GM12875 (cell line): ENCODE results near the gene ABCC1.

Experiments used
- H3K4me3 ChIP-seq: one replicate; pipeline ENCODE4 v1.5.1; 2011; ENCODE audit warnings: low read depth, low read length, control low read depth
- TF ChIP-seq, protein P1 (sequence below): IDR thresholded peaks from 2 replicates; pipeline ENCODE4 v1.5.1; 2011; ENCODE audit warnings: low read depth, mild to moderate bottlenecking, control low read depth, inconsistent platforms, low read length, moderate library complexity, borderline replicate concordance; ENCODE audit not compliant: insufficient read depth

The ABCC1 gene

DNA sequence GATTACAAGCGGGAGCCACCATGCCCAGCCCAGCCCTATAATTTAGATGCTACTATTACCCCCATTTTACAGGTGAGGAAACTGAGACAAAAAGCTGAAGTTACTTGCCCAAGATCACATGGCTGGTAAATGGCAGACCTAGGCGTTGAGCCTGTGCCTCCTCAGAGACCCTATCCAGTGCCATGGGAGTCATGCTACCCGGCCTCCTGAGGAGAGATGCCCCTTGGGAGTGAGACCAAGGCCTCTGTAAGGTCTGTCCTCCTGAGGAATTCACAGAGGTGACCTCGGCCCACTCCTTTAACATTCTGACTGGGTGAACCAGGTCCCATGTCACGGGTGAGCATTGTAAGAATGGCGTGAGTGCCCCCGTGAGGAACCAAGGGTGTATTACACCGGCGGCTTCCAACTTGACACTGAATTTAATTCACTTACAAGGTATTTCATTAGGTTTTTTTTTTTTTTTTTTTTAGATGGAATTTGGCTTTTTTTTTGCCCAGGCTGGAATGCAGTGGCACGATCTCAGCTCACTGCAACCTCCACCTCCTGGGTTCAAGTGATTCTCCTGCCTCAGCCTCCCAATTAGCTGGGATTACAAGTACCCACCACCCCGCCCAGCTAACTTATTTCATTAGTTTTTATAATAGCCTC is 178.2 kb downstream of the ABCC1 start:
- TF ChIP-seq, protein P1, sequence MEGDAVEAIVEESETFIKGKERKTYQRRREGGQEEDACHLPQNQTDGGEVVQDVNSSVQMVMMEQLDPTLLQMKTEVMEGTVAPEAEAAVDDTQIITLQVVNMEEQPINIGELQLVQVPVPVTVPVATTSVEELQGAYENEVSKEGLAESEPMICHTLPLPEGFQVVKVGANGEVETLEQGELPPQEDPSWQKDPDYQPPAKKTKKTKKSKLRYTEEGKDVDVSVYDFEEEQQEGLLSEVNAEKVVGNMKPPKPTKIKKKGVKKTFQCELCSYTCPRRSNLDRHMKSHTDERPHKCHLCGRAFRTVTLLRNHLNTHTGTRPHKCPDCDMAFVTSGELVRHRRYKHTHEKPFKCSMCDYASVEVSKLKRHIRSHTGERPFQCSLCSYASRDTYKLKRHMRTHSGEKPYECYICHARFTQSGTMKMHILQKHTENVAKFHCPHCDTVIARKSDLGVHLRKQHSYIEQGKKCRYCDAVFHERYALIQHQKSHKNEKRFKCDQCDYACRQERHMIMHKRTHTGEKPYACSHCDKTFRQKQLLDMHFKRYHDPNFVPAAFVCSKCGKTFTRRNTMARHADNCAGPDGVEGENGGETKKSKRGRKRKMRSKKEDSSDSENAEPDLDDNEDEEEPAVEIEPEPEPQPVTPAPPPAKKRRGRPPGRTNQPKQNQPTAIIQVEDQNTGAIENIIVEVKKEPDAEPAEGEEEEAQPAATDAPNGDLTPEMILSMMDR: peak; percentile 70
- H3K4me3 ChIP-seq: no peak overlapping the region

DNA sequence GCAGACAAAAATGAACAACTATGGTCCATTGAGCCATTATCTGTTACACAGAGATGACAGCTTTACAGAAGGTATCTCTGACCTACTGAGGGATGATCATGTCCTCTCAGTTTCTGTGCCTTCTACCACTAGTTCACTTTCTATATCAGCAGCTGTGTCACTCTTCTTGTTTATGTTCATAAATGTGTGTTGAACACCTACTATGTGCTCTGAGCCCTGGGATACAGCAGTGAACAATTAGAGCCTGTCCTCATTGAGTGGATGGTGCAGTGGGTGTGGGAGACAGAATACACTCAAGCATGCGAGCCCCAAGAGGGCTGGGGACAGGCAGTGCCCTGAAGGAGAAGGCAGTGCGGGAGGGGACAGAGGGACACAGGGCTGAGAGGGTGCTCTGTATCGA is 181.8 kb downstream of the ABCC1 start:
- H3K4me3 ChIP-seq: no peak overlapping the region
- TF ChIP-seq, protein P1: no peak

DNA sequence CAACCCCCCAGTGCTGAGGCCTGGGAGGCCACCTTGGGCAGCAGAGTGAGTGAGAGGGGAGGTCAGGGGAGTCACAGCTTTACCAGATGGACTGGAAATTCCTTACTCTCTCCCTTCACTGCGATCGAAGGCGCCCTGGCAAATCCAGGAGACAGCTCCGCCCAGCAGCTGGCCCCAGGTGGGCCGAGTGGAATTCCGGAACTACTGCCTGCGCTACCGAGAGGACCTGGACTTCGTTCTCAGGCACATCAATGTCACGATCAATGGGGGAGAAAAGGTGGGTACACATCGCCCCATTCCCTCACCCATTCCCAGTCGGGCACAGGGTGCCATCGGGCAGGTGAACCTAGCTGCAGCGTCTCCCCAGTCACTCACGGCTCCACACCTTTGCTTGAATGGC is 182.2 kb downstream of the ABCC1 start:
- H3K4me3 ChIP-seq: no peak overlapping the region
- TF ChIP-seq, protein P1: no peak

DNA sequence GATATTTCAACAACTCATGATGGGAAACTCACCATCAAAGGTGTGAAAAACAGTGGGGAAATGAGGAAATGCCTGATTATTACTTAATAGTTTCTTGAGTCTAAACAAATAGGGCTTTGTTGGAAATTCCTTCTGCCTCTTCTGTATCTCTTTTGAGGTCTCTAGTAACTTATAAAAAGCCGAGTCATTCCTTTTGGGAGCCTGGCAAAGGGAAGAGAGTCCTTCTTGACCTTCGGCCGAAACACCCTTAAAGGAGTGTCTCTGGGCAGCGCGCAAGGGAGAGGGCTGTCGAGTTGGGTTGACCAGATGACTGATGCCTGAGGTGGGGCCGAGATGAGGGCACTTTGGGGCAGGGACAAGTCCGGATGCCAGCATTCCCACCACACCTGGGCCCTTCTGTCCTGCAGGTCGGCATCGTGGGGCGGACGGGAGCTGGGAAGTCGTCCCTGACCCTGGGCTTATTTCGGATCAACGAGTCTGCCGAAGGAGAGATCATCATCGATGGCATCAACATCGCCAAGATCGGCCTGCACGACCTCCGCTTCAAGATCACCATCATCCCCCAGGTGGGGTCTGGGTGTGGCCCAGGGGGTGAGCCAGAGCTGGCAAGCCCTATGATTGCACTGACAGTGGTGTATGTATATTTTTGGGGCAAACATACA is 184.7 kb downstream of the ABCC1 start:
- H3K4me3 ChIP-seq: no peak overlapping the region
- TF ChIP-seq, protein P1: no peak

DNA sequence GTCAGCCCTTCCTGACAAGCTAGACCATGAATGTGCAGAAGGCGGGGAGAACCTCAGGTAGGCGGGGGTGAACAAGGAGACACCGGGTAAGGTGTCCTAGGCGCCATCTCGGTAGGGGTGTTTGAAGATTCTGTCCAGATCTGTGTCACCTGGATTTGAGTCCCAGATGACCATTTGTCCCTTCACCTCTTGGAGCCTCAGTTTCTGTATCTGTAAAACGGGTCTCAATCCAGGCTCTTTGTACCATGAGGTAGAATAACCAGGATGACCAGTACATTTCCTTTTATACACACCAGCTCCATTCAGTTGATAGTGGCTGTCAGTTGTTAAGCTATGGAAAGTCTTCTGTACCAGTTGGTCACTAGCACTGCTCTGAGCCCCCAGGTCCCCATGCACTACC is 187.2 kb downstream of the ABCC1 start:
- TF ChIP-seq, protein P1: no peak
- no peak overlapping the region for H3K4me3 ChIP-seq

DNA sequence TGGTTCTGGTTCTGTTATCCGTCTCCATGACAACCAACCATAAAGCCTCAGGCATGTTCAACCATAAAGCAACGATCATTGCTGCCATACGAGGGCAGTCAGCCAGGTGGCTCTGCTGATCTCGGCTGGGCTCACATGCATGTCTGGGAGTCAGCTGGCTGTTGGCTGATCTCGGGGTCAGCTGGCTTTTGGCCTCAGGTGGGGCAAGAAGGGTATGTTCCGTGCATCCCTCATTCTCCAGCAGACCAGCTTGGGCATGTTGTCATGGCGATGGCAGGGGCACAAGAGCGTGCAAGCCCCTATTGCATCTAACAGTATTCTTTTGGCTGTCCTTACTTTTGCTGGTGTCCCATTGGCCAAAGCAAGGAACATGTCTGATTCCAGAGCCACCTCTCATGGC is 187.7 kb downstream of the ABCC1 start:
- TF ChIP-seq, protein P1: no peak
- no peak overlapping the region for H3K4me3 ChIP-seq

DNA sequence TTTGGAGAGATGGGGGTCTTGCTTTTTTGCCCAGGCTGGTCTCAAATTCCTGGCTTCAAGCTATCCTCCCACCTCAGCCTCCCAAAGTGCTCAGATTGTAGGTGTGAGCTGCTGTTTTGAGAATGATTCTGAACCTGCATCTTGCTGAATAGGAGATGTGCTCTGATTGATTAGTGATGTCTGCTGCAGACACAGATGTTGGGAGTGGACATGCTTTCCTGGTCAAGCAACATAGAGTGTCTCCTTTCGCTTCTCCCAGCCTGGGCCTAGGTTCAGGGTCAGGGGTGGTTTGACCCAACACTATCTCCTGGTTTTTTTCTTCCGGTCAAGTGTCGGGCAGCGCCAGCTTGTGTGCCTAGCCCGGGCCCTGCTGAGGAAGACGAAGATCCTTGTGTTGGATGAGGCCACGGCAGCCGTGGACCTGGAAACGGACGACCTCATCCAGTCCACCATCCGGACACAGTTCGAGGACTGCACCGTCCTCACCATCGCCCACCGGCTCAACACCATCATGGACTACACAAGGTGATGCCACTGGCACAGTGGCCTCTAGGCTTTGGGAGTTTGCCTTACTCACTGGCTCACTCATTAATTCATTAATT is 188.7 kb downstream of the ABCC1 start:
- H3K4me3 ChIP-seq: no peak overlapping the region
- TF ChIP-seq, protein P1: no peak
